HG03575 (cell line): ENCODE results near the gene MSI2.
"Not testable (repeated sequence)": the region's sequence is repeated elsewhere in the genome, so short reads cannot be mapped to it uniquely, and the experiment has no call there.

ENCODE experiments used
- ATAC-seq: cut with Tn5 transposase; IDR thresholded peaks from one replicate; pipeline ENCODE4 v1.9.1; 2021; ENCODE audit not compliant: unreplicated experiment, insufficient number of reproducible peaks, low FRiP score; ENCODE audit errors: extremely low read depth

Gene MSI2

GRCh38 chr17:57285701-57286100 is 29.4 kb downstream of the MSI2 start:
- no peak for ATAC-seq

GRCh38 chr17:57286399-57287105 is 30.2 kb downstream of the MSI2 start:
- ATAC-seq, result no peak

- ATAC-seq, result no peak
Measured at GRCh38 chr17:57288040-57288772, 31.9 kb downstream of the MSI2 start.

- no peak for ATAC-seq
Measured at GRCh38 chr17:57288773-57289121, 32.4 kb downstream of the MSI2 start.

- no peak for ATAC-seq
Measured at GRCh38 chr17:57289130-57289529, 32.8 kb downstream of the MSI2 start.

- no peak for ATAC-seq
Measured at GRCh38 chr17:57289613-57290012, 33.3 kb downstream of the MSI2 start.

- ATAC-seq, result no peak
Measured at GRCh38 chr17:57290981-57291380, 34.7 kb downstream of the MSI2 start.

- ATAC-seq, result no peak
Measured at GRCh38 chr17:57292091-57292490, 35.8 kb downstream of the MSI2 start.

GRCh38 chr17:57293077-57293476 is 36.8 kb downstream of the MSI2 start:
- no peak for ATAC-seq

GRCh38 chr17:57294101-57294500 is 37.8 kb downstream of the MSI2 start:
- ATAC-seq, result no peak

GRCh38 chr17:57294629-57295501 is 38.5 kb downstream of the MSI2 start:
- ATAC-seq, result no peak

GRCh38 chr17:57295526-57296023 is 39.3 kb downstream of the MSI2 start:
- ATAC-seq, result no peak

GRCh38 chr17:57296231-57296630 is 39.9 kb downstream of the MSI2 start:
- ATAC-seq, result no peak

GRCh38 chr17:57299176-57299575 is 42.9 kb downstream of the MSI2 start:
- ATAC-seq, result no peak

- ATAC-seq, result not testable (repeated sequence)
Measured at GRCh38 chr17:57300592-57300991, 44.3 kb downstream of the MSI2 start.

GRCh38 chr17:57302690-57303465 is 46.6 kb downstream of the MSI2 start:
- no peak for ATAC-seq

- ATAC-seq, result no peak
Measured at GRCh38 chr17:57305144-57305728, 48.9 kb downstream of the MSI2 start.

- no peak for ATAC-seq
Measured at GRCh38 chr17:57305908-57306504, 49.7 kb downstream of the MSI2 start.
